T-helper 9 cell (primary cell): Measurements from ENCODE around the gene GPR176.
"Not testable (repeated sequence)": the region's sequence is repeated elsewhere in the genome, so short reads cannot be mapped to it uniquely, and the experiment has no call there.

Source experiments
- DNase-seq: peaks from one replicate; pipeline ENCODE4 v3.0.0-alpha.2; 2020

GPR176 gene

GRCh38 chr15:39935241-39935640 is 15.2 kb upstream of the GPR176 start:
- no peak for DNase-seq

DNA sequence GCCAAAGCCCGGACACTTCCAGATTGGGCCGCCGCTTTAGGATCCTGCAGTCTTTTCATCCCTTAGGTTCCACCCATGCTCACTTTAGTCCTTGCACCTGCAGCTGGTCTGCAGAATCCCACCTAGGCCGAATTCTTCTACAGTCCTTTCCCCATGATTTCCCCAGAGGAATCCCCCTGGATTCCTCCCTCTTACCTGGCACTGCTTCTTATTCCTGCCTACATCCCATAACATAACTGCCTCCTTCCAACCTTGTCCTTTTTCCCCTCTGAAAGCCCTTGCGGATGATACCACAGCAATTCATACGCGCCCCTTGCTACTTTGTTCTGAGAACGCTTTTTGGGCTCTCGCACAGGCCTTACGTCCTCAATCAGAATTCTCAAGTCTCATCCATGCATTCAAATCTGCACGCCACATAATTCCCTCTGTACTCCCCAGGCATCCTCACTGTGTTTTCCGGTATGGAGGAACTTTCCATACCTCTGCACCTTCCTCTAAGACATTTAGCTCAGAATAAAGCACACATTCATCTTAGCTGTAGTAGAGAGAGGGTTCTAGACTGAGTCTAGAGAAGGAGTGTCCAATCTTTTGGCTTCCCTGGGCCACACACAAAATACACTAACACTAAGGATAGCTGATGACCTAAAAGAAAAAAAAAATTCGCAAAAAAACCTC is 14.5 kb upstream of the GPR176 start:
- no peak for DNase-seq

GRCh38 chr15:39931615-39932014 is 11.5 kb upstream of the GPR176 start:
- DNase-seq = no peak

- DNase-seq = no peak
Observed at GRCh38 chr15:39926526-39926925, 6.5 kb upstream of the GPR176 start.

DNA sequence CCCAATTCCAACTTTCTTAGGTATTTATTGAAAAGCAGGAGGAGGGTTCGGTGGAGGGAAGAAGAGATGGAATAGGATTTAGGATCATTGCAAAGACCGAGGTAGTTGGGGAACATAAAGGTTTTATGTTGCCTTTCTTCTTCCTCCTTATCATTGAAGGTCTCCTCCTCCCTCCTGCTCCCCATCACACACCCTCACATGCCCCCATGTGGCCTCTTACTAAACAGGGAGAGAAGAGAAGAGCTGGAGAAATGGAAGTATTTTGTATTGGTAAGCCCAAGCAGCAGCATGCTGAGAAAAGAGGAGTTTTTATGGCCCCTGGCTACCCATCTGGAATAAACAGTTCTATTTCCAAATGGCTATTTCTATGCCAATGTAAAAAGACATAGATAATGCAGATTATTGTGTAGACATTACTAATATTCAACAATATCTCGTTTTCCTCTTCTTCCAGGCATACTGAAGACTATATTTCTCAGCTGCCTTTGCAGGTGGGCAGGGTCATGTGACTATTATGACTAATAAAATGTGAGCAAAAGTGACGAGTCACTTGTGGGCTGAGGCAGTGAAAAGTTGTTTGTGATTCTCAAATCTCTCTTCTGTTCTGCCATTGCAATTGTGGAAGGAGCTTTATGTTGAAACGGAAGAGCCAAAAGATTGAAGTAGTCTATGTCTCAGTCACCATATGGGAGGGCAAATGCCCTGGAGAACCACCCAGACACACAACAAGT is 5.2 kb upstream of the GPR176 start:
- no peak for DNase-seq

- DNase-seq = no peak
Observed at GRCh38 chr15:39924437-39924836, 4.4 kb upstream of the GPR176 start.

DNA sequence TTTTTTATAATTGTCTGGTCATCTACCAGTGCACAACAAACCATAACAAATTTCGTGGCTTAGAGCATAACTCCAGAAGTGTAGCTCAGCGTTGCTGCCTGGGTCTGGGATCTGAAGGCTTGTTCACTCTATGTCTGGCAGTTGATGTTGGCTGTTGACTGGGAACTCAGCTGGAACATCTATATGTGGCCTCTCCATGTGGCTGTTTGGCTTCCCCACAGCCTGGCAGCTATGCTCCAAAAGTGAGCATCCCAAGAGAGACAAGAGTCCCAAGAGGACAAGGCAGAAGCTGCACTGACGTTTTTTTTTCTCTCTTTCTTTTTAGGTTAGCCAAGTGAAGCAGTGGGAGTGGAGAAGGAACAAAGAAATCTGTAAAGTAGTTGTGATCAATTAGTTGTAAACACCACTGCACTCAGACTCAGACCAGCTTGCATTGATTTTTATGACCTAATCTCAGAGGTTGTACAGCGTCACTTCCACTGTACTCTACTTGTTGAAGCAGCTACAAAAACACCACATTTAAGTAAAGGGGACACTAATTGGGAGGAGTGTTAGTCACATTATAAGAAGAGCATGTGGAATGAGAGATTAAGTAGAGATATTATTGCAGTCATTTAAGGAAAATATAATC is 2.5 kb upstream of the GPR176 start:
- no peak for DNase-seq

DNA sequence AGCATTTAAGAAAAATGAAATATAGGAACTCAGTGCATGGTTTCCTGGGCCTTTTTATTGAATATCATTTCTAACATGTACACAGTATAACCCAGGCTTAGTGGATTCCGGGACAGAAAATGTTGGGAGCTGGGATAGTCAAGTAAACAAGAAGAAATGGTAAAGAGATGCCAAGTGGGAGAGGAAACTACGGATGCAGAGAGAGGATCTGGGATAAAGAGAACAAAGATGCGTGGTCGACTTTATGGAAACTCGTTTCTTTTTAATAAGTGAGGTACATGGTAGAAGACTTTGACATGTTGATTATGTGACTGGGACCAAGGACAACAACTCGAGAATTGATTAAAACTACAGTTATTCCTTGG is 1.2 kb upstream of the GPR176 start:
- no peak for DNase-seq

DNA sequence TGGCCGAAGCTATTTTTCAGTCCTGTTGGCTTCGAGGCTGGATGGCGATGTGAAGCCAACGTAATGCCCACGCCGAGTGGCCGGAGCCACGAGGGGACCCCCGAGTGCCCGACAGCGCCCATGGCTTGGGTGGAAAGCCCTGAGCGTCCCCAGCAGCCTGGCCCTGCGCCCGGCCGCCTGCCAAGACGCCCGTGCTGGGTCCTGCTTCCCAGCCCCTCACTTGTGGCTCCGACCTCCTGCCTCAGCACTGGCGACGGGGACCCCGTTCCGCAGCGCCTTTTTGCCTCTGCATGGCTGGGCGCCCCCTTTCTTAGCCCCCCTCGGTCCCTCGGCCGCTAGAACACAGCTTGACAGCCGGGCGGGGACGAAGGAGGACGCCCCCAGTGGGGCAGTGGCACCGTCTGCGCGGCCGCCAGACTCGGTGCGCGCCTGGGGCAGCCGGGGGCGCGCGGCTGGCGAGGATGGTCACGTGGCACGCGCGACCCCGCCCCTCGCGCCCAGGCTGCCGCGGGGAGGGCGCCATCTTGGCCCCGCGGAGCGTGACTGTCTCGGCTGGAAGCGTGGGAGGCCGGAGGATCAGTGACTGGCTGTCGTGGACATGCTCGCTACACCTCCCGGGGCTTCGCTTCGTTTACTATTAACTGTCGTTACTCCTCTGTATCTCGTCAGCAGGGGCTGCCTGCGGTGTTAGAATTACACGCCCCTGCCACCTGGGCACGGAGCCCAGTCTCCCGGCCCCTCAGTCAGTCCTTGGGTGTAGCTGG is 626 bp upstream of the GPR176 start:
- peak; percentile 66 for DNase-seq

DNA sequence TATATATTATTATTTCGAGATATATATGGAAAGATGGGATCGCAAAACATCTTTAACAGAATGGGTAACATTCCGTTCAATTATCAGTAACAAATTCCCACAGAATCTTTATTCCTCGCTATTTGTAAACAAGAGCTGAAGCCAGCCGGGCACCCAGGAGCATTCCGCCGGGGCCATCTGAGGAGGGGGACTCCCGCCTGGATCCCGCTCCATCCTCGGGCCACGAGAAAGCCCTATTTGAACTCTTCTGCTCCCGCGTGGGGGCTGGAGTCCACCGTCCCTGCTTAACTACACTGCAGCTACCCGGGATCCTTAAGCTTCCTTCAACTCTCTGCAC is 687 bp downstream of the GPR176 start:
- no peak for DNase-seq

DNA sequence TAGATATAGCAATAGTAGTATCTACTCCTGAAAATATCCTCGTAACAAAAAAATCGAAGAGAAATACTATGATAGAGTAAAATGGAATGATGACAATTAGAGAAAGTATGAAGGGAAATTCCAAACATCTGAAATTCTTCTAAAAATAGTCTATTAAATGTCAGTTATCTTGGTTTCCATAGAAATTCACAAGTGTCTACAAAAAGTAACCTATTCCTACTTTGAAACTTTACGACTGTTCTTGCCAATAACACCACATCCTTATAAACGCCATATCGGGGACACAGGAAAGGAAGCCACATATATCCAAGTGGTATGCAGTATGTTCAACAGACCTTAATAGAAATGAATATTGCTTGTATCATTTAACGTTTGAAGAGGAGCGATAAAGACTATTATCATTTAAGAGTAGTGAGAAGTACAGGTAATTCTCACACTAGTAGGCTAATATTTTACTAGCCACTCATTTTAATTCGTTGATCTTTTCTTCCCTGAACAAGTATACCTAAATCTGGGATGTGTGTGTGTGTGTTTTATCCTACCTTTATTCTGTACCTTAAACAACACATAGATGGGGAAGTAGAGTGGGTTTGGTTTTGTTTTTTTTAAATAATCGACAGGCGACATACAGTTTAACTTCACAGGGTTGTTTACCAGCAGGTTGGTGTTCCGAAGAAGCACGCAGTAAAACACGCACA is 1.2 kb downstream of the GPR176 start:
- no peak for DNase-seq

DNA sequence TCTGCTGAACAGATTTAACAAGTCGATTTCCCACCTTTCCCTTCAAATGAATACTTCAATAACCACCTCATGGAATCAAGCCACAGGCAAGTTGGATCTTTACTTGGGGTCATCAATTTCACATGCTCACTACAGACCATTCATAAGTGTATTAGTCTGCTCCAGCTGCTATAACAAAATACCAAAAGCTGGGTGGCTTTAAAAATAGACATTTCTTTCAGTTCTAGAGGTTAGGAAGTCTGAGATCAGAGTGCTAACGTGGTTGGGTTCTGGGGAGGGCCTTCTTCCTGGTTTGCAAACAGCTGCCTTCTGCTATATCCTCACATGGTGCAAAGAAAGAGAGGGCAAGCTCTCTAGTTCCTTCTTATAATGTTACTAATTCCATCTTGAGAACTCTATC is 5.1 kb downstream of the GPR176 start:
- DNase-seq = no peak

DNA sequence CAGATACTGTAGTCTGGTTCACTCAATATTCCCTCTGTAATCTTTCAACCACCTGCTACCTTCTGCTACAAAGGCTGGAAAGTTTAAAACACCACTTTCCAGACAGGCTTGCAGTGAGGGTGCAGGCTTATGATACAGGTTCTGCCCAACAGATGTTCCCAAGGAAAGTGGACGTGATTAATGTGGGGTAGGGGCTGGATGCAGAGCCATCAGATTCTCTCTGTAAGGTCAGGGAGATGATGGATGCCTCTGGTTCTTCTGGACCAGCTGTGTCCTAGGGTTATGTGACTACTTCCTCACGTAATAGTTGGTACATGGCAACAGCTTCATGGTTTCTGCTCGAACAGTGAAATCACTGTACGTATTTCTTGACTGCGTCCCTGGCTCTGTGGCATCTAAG is 11.1 kb downstream of the GPR176 start:
- DNase-seq = no peak

- DNase-seq = no peak
Observed at GRCh38 chr15:39908186-39908585, 11.9 kb downstream of the GPR176 start.

GRCh38 chr15:39907216-39907615 is 12.8 kb downstream of the GPR176 start:
- DNase-seq = no peak

DNA sequence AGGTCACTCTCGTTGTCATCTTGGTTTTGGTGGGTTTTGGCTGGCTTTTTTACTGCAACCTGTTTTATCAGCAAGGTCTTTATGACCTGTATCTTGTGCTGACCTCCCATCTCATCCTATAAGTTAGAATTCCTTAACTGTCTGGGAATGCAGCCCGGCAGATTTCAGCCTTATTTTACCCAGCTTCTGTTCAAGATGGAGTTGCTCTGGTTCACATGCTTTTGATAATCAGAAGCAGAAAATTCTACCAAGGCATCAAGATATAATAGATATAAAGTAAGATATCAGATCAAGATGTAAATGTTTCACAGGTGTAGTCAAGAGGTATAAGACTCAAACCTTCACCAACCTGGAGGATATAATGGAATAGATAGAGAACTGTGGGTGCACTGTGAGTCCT is 16.0 kb downstream of the GPR176 start:
- DNase-seq = no peak

- no peak for DNase-seq
Observed at GRCh38 chr15:39898317-39898716, 21.7 kb downstream of the GPR176 start.

DNA sequence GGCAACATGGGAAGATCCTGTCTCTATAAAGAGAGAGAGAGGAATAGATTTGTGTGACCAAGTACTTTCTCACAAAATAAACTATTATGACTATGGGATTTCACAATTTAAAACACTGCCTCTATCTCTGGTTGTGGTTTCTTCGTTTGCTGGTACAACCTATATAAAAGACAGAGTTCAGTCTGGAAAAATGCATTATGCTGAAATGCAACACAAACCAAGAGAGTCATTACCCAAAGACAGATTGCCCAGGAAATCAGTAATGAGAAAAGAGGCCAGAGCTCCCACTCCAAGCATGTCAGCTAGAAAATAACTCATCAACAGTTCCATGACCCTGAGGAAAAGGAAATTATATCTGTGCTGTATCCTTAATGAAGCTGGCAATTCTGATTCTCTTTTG is 23.2 kb downstream of the GPR176 start:
- no peak for DNase-seq

- no peak for DNase-seq
Observed at GRCh38 chr15:39896101-39896500, 24.0 kb downstream of the GPR176 start.

- DNase-seq = not testable (repeated sequence)
Observed at GRCh38 chr15:39893051-39893450, 27.0 kb downstream of the GPR176 start.

DNA sequence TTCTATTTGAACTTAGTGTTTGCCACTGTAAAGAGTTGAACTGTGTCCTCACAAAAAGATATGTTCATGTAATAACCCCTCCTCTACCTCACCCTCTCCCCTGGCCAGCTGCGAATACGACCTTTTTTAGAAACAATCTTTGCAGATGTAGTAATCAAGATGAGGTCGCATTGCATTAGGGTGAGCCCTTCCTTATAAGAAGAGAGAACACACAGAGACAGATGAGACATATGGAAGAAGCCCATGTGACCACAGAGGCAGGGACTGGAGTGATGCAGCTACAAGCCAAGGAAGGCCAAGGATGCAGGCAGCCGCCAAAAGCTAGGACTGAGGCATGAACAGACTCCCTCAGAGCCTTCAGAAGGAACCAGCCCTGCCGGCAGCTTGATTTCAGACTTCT is 27.6 kb downstream of the GPR176 start:
- no peak for DNase-seq

DNA sequence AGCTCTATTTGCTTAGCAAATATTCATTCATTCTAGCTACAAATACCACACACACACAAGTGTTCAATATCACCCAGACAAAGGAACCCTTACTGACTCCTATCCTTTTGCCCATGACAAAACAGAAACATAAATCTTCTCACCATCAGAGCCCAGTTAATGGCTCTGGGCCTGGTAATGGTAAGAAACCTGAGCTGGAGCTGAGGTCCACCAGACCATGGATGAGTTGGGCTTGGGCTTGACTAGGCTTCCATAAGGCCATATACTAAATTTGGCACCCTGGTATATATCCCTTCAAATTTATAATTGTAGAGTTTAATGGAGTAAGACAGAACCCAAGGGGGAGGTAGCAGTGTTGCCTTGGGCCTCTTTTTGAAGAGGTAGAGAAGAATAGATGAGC is 29.4 kb downstream of the GPR176 start:
- no peak for DNase-seq

- DNase-seq = no peak
Observed at GRCh38 chr15:39889601-39890000, 30.5 kb downstream of the GPR176 start.
